ENCODE measurements around the gene DLGAP3.

GRCh38 chr1:34926894-34927293, 2.6 kb downstream of the DLGAP3 start:
- TF ChIP-seq CTCF (IDR thresholded peaks at IDR 0.05): no peak
- no peak for TF ChIP-seq POLR2A (IDR thresholded peaks at IDR 0.05)
